ENCODE measurements around the gene MCRS1.
"Not testable (repeated sequence)": the region's sequence is repeated elsewhere in the genome, so short reads cannot be mapped to it uniquely, and the experiment has no call there.

Gene MCRS1

GRCh38 chr12:49539406-49540228 is 28.3 kb downstream of the MCRS1 start:
- DNase-seq, result no peak

- peak; percentile 91 for DNase-seq
Observed at GRCh38 chr12:49538510-49539403, 29.2 kb downstream of the MCRS1 start, which contains the start of gene KCNH3. TSS of gene KCNH3 (plus strand) at chr12:49539030. CDS start at chr12:49539417, 387 bp downstream.

GRCh38 chr12:49537752-49538509 is 30.0 kb downstream of the MCRS1 start:
- peak; percentile 48 for DNase-seq

DNA sequence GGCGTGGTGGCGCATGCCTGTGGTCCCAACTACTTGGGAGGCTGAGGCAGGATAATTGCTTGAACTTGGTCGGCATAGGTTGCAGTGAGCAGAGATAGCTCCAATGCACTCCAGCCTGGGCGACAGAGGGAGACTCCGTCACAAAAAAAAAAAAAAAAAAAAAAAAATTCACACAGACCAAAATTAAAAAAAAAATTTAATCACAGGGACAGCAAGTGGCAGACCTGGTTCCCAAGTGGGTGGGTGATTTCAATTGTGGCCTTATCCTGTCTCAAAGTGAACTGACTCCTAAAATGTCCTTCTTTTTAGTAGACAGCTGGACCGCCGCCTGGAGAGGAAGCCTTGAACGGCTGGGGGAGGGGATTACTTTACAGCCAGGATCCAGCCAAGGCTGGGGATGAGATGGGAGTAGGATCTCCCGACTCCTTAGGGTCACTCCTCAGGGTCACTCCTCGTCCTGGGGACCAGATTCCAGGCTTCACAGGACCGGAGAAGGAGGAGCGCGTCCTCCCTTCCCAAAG is 30.7 kb downstream of the MCRS1 start:
- no peak for DNase-seq

DNA sequence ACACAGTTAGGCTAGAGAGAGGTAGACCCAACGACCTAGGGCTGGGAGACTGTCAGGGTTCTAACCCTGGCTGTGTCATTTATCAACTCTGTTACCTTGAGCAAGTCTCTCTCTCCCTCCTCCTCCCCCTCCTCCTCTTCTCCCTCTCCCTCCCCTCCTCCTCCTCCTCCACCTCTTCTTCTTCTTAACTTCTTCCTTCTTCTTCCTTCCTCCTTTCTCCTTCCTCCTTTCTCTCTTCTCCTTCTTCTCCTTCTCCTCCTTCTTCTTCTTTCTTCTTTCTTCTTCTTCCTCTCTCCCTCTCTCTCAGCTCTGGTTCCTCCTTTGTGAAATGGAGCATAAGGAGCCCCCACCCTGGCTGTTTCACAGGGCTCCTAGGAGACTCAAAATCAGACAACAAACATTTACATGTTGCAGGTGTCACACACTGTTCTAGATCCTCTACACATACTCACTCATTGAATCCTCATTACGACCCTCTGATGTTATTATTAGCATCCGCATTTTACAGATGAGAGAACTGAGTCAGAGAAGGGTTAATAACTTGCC is 31.3 kb downstream of the MCRS1 start:
- DNase-seq, result no peak

GRCh38 chr12:49535921-49536525 is 31.9 kb downstream of the MCRS1 start:
- peak; percentile 47 for DNase-seq

GRCh38 chr12:49534731-49535278 is 33.1 kb downstream of the MCRS1 start:
- DNase-seq, result no peak

GRCh38 chr12:49534122-49534521 is 33.8 kb downstream of the MCRS1 start:
- DNase-seq, result not testable (repeated sequence)

DNA sequence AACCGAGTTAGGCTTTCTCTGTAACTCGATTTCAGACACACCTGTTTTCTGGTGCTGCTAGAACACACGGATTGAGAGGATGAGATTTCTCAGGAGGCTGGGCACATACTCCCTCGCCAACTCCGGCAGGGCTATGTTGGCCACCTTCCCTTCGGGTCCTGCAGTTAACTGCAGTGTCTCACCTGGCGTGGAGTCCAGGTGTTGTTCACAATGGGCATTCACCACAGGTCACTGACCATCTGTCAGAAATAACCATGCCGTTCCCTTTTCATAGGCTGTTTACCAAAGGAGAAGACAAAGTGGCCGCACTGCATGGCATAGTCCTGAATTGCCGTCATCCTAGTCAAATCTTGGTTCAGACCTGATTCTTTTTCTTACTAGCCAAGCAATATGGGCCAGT is 34.6 kb downstream of the MCRS1 start:
- DNase-seq, result no peak

- DNase-seq, result no peak
Observed at GRCh38 chr12:49531745-49532144, 36.2 kb downstream of the MCRS1 start.

GRCh38 chr12:49529414-49529813 is 38.5 kb downstream of the MCRS1 start:
- DNase-seq, result no peak

DNA sequence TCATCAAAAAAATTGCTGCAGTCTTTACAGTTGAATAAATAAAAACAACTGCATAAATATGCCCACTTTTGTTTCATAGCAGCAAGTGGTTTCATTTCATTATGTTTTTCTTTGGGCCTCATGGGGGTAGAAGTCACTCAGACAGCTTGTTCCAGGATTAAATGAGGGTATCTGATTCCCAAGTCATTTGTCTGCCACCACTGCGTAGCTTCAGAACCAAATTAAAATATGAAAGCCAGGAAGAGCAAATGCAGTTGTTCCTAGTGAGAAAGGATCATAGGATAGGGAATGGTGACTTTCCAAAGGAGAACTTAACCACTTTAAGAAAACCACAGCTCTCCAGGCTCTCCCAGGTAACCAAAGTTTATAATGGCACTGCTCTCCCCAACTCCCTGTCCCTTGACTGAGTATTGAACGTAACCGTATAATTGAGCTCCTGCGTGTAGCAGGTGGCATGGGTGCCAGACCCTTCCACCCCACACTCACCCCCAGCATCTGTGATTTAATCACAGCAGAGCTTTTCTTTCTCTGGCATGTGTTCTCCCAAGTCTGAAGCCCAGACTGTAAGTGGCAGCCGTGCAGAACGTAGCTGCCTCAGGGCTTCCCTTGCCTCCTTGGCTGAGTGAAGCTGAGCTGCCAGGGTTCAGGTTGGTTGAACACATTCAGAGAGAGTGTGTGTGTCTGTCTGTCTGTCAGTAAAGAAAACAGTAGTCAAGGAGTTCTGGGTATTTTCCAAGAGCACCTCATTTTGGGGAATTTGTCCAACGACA is 40.4 kb downstream of the MCRS1 start:
- DNase-seq, result no peak

DNA sequence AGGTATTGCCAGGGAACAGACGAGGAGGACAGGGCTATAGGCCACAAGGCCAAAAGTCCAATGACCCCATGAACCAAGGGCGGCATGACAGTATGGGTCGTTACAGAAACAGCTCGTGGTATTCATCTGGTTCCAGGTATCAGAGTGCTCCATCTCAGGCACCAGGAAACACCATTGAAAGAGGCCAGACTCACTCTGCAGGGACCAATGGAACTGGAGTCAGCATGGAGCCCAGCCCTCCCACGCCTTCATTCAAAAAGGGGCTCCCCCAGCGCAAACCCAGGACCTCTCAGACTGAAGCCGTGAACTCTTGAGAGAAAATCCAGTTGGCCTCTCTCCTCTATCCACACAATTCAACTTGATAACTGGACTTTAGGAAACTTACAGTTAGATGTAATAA is 42.0 kb downstream of the MCRS1 start:
- DNase-seq, result no peak

DNA sequence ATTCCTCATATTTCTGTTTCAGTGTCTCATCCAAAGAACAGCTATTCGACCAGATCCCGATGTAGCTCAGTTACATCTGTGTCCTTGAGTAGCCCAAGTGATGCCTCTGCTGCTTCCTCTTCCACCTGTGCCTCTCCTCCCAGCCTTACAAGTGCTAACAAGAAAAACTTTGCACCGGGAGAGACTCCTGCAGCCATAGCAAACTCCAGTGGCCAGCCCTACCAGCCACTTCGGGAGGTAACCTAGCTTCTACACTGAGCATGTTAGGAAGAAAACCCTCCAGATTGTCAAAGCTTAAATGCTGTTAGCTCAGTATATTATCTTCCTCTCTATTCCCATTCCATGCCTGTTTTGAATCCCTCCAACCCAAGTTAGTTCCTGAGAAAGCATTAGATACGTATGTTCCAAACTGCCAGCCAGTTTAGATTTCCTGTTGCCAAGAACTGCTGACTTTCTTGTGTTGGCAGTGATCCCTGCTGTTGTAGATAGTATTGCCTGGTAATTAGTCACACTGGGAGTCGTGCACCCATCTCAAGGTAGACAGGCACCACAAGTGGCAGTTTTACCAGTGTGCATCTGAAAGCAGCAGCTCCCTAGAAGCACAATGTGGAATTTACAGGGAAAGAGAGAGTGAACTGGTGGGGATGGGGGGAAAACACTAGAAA is 43.1 kb downstream of the MCRS1 start:
- DNase-seq, result no peak

- no peak for DNase-seq
Observed at GRCh38 chr12:49521389-49521788, 46.6 kb downstream of the MCRS1 start.

DNA sequence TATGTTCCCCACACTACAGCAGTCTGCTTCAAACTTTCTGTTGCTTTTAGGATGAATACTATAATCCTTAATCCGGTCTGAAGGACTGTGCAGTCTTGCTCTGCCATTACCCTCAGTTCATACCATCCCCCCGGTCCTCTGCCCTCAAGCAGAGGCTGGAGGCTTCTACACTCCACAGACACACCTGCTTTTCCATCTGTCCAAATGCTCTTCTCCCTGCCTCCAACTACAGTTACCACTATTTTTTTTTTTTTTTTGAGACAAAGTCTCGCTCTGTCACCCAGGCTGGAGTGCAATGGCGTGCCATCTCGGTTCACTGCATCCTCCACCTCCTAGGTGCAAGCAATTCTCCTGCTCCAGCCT is 48.4 kb downstream of the MCRS1 start:
- DNase-seq, result no peak

DNA sequence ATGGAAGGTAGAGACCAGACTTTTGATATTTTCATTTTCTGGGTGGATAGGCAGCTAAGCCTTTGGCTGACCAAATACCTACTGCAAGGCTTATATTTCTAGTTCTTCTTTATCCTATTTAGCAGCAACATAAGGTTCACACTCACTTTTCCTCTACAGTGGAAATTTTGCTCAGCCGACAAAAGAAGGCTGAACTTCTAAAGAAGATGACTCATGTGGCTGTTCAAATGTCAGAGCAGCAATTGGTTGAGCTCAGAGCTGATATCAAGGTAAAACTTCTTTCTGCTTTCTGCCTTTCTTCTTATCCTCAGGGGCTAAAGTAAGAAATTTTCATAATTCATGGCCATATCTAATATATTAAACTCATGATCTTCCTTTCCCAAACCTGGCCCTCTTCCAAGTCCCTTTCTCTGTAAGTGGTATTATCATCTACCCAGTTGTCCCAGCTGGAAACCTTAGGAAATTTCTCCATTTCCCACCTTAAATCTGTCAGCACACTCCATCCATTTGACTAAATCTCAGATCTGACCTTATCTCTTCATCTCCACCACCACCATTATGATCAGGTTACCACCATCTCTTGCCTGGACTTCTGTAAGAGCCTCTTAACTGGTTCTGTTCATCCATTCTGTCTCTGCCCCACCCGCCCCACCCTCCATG is 48.9 kb downstream of the MCRS1 start:
- DNase-seq, result no peak

GRCh38 chr12:49515266-49515665 is 52.7 kb downstream of the MCRS1 start:
- DNase-seq, result no peak

DNA sequence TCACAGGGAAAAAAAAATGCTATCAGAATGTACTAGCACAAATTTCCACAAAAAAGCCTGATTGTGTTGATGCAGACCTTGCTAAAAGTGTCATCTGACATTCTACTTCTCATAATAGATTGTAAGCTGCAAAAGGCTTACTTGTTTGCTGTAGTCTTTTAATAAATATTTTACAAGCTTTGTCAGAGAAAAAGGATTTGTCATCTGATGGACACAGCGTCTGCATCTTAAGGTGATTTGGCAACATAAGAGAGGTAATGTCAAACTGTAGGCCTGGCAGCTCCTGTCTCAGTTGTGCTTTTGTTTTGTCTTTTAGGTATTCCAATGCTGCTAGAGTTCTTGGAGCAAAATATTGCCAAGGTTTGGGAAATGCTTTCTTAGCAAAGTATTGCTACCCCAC is 55.4 kb downstream of the MCRS1 start:
- DNase-seq, result no peak

GRCh38 chr12:49511410-49511809 is 56.5 kb downstream of the MCRS1 start:
- no peak for DNase-seq
